NCI-H146 treated with DMSO at 0.1 percent for 48 hours (cell line): ENCODE results near the gene KRTAP24-1.

Experiments
- DNase-seq: peaks from one replicate; lab custom pipeline; 2025; ENCODE audit not compliant: unreplicated experiment; lab: John Stamatoyannopoulos, UW

KRTAP24-1 gene

GRCh38 chr21:30282850-30283249 lies at the start of gene KRTAP24-1:
KRTAP24-1 (minus strand) TSS chr21:30282950; CDS start chr21:30282932, 18 bp downstream.
- DNase-seq: no peak

GRCh38 chr21:30329203-30329875 lies 46.6 kb upstream of the KRTAP24-1 start:
- DNase-seq: no peak

GRCh38 chr21:30326390-30326789 lies 43.6 kb upstream of the KRTAP24-1 start:
- DNase-seq: no peak

GRCh38 chr21:30320215-30320614 lies 37.5 kb upstream of the KRTAP24-1 start, which contains the start of gene KRTAP26-1:
KRTAP26-1 (minus strand) TSS chr21:30320315; CDS start chr21:30320035, 280 bp downstream.
- DNase-seq: no peak

- DNase-seq: no peak
Measured at GRCh38 chr21:30315701-30316100, 33.0 kb upstream of the KRTAP24-1 start.

- DNase-seq: no peak
Measured at GRCh38 chr21:30306884-30307283, 24.1 kb upstream of the KRTAP24-1 start.

- no peak for DNase-seq
Measured at GRCh38 chr21:30305136-30305535, 22.4 kb upstream of the KRTAP24-1 start.

GRCh38 chr21:30289215-30289614 lies 6.5 kb upstream of the KRTAP24-1 start, which contains the start of gene KRTAP25-1:
KRTAP25-1 (minus strand) TSS chr21:30289514; CDS start chr21:30289490, 24 bp downstream.
- DNase-seq: no peak

- no peak for DNase-seq
Measured at GRCh38 chr21:30271611-30272010, 11.1 kb downstream of the KRTAP24-1 start.

- DNase-seq: no peak
Measured at GRCh38 chr21:30271156-30271555, 11.6 kb downstream of the KRTAP24-1 start.

GRCh38 chr21:30269803-30270530 lies 12.8 kb downstream of the KRTAP24-1 start:
- no peak for DNase-seq

GRCh38 chr21:30268608-30269197 lies 14.0 kb downstream of the KRTAP24-1 start:
- DNase-seq: no peak

GRCh38 chr21:30257773-30258172 lies 25.0 kb downstream of the KRTAP24-1 start:
- no peak for DNase-seq

GRCh38 chr21:30256100-30256499 lies 26.6 kb downstream of the KRTAP24-1 start:
- DNase-seq: no peak

- no peak for DNase-seq
Measured at GRCh38 chr21:30255679-30256078, 27.1 kb downstream of the KRTAP24-1 start.

GRCh38 chr21:30251781-30252180 lies 31.0 kb downstream of the KRTAP24-1 start:
- no peak for DNase-seq

GRCh38 chr21:30249936-30250335 lies 32.8 kb downstream of the KRTAP24-1 start:
- DNase-seq: no peak

GRCh38 chr21:30248844-30249243 lies 33.9 kb downstream of the KRTAP24-1 start:
- no peak for DNase-seq

GRCh38 chr21:30245061-30245460 lies 37.7 kb downstream of the KRTAP24-1 start:
- DNase-seq: no peak

- DNase-seq: no peak
Measured at GRCh38 chr21:30243691-30244090, 39.1 kb downstream of the KRTAP24-1 start.

- DNase-seq: no peak
Measured at GRCh38 chr21:30240661-30241060, 42.1 kb downstream of the KRTAP24-1 start.

GRCh38 chr21:30238168-30238567 lies 44.6 kb downstream of the KRTAP24-1 start:
- DNase-seq: no peak
